ENCODE data around the gene ACTL6A. TPM values are rescaled to one million over a fixed set of nuclear protein-coding genes. Genes with fewer than 3 reads are reported as not detected.

The ACTL6A gene
- total RNA-seq, 1 donor from 2014 or later, result 65.3 TPM

GRCh38 chr3:179589143-179589542, 26.4 kb downstream of the ACTL6A start:
- DNase-seq (ENCODE audit: extremely low read depth, low read depth, low spot score), result no peak

DNA sequence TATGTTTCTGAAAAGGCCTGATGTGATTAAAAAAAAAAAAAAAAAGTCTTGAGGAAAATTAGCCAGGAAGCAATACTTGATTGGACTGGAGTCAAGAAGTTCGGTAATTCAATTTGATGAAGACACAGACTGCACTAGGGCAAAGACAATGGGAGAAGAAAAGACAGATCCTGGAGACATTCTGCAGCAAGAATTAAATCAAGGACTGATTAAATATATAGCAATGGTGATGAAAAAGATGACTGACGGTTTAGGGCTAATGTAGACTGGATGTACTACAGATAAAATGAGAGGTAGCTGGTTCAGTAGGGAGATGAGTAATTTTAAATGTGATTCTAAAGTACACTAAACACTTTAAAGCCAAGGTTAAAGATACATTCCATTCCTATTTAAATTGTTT, 27.9 kb downstream of the ACTL6A start:
- no peak for DNase-seq (ENCODE audit: extremely low read depth, low read depth, low spot score)

- no peak for DNase-seq (ENCODE audit: extremely low read depth, low read depth, low spot score)
Observed at GRCh38 chr3:179591313-179591712, 28.6 kb downstream of the ACTL6A start.

GRCh38 chr3:179599531-179599930, 36.8 kb downstream of the ACTL6A start:
- no peak for DNase-seq (ENCODE audit: extremely low read depth, low read depth, low spot score)

- no peak for DNase-seq (ENCODE audit: extremely low read depth, low read depth, low spot score)
Observed at GRCh38 chr3:179603321-179603720, 40.6 kb downstream of the ACTL6A start.

DNA sequence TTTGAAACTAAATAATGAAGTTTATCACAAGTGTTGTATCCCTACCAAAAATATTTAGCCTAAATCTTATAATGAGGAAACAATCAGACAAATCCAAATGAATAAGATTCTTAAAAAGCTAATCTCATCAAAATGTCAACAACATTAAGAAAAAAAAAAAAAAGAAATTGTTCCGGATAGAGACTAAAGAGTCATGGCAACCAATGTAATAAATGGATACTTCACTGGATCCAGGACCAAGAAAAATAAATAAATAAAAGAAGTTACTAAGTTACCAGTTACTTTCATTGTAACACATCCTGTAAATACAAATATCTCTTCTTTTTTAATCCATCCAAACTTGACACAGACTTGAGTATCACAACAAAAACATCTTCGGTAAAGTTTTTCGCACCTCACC, 41.1 kb downstream of the ACTL6A start:
- DNase-seq (ENCODE audit: extremely low read depth, low read depth, low spot score), result no peak

DNA sequence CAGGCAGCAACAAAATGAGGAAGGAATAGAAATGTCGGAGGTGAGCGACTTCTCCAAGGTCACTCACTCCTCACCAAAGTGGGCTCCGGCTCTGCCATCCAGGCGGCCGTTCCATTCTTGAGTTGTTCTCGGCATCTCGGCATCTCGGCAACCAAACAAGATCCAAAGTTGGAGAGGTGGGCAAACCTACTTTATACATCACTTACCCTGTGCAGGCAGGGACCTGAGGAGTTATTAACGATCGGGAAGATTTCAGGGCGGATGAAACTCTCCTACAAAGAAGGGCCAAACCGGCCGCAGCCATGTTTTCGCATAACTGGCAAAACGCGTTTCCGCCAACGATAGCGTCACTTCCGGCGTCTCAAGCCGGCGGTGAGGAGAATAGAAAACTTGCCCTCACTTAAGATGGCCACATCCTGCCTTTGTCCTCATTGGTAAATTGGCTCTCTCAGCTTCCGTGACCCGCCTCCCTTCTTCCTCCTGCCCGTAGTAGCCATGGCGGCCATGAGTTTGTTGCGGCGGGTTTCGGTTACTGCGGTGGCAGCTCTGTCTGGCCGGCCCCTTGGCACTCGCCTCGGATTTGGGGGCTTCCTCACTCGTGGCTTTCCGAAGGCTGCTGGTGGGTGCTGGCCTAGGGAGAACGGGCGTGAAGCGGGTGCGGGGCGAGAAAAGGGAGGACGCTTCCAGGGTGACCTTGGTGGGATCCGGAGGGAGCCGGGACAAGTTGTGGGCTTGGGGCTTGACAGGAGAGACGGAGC, 41.8 kb downstream of the ACTL6A start, which contains the start of the genes MRPL47 and NDUFB5:
Gene MRPL47 (minus strand): TSS at position 318 of the 758 bp plus-strand sequence. CDS start 14 bp downstream, at position 304.
Gene NDUFB5 (plus strand): TSS at position 474 of the 758 bp plus-strand sequence. CDS start 22 bp downstream, at position 496.
- DNase-seq (ENCODE audit: extremely low read depth, low read depth, low spot score), result peak; percentile 89

DNA sequence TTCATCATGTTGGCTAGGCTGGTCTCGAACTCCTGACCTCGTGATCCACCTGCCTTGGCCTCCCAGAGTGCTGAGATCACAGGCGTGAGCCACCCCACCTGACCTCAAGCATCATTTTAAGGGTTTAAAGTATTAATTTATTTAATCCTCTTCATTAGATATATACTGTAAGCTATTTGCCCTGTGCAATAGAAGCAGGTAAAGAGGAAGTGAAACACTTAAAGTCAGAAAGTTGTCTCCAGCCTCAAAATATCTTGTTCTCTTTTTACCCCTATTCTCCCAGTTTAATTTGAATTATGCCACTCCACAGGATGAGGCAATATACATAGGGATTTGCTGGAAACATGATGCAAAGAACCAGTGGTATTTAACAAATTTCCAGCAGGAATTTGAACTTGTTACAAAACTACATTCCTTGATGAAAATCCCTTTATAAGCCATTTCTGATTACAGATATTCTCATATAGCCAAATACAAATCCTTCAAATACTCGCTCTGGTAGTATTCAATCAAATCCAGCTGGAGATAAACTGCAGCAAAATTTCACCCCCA, 43.9 kb downstream of the ACTL6A start:
- no peak for DNase-seq (ENCODE audit: extremely low read depth, low read depth, low spot score)

- no peak for DNase-seq (ENCODE audit: extremely low read depth, low read depth, low spot score)
Observed at GRCh38 chr3:179608931-179609720, 46.4 kb downstream of the ACTL6A start.

GRCh38 chr3:179610066-179610465, 47.3 kb downstream of the ACTL6A start:
- no peak for DNase-seq (ENCODE audit: extremely low read depth, low read depth, low spot score)

- peak; percentile 68 for DNase-seq (ENCODE audit: extremely low read depth, low read depth, low spot score)
Observed at GRCh38 chr3:179613807-179614206, 51.1 kb downstream of the ACTL6A start.

DNA sequence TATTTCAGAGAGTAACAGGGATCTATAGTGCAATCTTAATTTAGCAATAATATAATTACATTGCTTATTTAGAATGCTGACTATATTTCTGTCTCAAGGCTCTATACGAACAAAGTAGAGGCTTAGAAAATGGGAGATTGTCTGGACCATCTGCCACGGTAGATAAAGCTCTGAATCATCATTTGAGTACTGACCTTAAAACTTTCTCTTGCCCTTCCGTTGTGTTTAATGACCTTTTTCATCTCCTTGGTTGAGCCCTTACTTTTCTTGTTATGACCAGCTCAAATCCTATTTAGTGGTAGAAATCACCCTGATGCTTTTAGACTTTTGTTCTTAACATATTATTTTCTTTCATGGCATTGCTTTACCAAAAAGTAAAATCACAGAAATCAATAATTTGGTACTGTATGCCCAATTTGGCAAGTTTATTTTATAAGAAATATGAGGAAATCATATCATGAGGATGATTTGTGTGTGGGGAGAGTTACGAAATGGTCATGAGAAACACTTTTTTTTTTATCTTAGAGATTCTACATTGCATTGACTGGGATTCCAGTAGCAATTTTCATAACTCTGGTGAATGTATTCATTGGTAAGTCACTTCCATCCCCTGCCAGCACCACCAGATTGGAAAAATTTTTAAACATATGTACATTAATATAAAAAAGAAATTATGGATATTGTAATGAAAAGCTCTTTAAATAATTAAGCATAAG, 52.9 kb downstream of the ACTL6A start:
- no peak for DNase-seq (ENCODE audit: extremely low read depth, low read depth, low spot score)

- DNase-seq (ENCODE audit: extremely low read depth, low read depth, low spot score), result no peak
Observed at GRCh38 chr3:179622023-179622422, 59.3 kb downstream of the ACTL6A start.

DNA sequence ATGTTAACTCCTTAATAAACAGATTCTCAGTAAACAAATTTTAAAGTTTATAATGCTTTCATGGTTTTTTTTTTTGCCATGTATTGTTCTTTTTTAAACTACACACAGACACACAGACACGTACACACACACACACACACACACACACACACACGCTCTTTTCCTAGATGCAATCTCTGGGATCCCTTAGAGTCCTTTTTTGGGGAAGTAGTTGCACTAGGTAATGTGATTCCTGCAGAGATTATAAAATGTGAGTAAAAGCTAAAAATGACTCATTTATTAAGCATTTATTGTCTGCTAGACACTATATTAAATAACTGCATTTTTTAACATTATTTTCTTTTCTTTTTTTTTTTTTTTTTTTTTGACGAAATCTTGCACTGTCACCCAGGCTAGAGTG, 61.7 kb downstream of the ACTL6A start:
- DNase-seq (ENCODE audit: extremely low read depth, low read depth, low spot score), result no peak

- DNase-seq (ENCODE audit: extremely low read depth, low read depth, low spot score), result no peak
Observed at GRCh38 chr3:179630753-179631451, 68.2 kb downstream of the ACTL6A start.

Other genes starting within 250 kb of the ACTL6A start
- 25.6 and 26.9 TPM in 2 replicates for gene ZNF639, start 239.9 kb upstream of the ACTL6A start, total RNA-seq
- gene MFN1, start 215.2 kb upstream of the ACTL6A start, total RNA-seq, result 20.6 and 22.5 TPM in 2 replicates
- gene GNB4, start 111.5 kb upstream of the ACTL6A start, total RNA-seq, result 28.5 and 39.5 TPM in 2 replicates
- gene MRPL47, start 41.7 kb downstream of the ACTL6A start, total RNA-seq, result 28.1 and 33.9 TPM in 2 replicates
- gene NDUFB5, start 41.9 kb downstream of the ACTL6A start, total RNA-seq, result 79.6 and 119 TPM in 2 replicates
- 10.7 and 23.3 TPM in 2 replicates for gene USP13, start 90.1 kb downstream of the ACTL6A start, total RNA-seq

Measured in glomerular endothelial cell (primary cell).